GM10266 (cell line): ENCODE results near the gene STAU1.

Experiments
- DNase-seq: peaks from one replicate; pipeline ENCODE4 v3.0.0; 2012; ENCODE audit errors: extremely low spot score
- CTCF ChIP-seq: IDR thresholded peaks from 2 replicates; pipeline ENCODE4 v1.5.1; 2012; ENCODE audit warnings: mild to moderate bottlenecking, low read depth; ENCODE audit not compliant: control insufficient read depth, insufficient read depth; ENCODE audit errors: missing control alignments

STAU1 gene

DNA sequence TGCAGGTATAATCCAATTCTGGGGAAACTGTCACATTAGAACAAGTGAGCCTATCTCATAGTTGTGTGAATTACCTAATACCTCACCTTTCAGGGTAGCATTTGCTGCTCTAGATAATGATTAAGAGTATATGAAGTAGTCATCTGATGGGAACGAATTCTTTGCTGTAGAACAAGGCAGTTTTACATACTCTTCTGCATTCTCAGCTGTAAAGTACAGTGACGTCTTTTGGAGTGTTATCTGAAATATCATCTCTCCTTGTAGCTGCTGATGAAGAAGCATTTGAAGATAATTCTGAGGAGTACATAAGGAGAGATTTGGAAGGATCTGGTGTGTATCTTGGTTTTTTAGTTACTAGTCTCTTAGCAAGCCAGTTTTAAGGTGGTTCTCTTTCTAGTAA is 113.6 kb downstream of the STAU1 start:
- no peak for TF ChIP-seq CTCF
- no peak for DNase-seq
